ENCODE data around the gene PHF12.

DNA sequence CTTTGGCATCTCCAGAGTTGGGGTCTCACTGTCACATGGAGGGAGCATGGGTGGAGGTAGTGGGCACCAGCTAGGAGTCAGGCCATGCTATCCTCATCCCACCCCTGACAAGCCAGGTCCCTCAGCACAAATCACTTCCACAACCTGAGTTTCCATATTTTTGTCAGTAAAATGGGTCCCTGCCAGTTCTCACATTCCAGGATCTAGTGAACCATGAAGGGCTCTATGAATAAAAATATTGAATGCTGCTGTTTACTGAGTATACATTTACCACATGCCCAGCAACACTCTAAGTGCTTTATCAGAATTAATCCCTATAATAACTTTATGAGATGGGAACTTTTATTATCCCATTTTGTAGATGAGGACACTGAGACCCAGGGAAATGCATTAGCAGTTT is 37.7 kb upstream of the PHF12 start:
- TF ChIP-seq GATA3 (IDR thresholded peaks at IDR 0.05; ENCODE audit: low read depth, low read length) (no peak), GATA2 (IDR thresholded peaks at IDR 0.05; ENCODE audit: low read depth, low read length) (no peak)

Measured in SH-SY5Y (cell line).